ENCODE data around the gene ZNF592. TPM values are rescaled to one million over a fixed set of nuclear protein-coding genes. Genes with fewer than 3 reads are reported as not detected.

The ZNF592 gene
- total and polyA plus RNA-seq, 9 of the 15 experiments (the other 6 are each of a cell fraction or from before 2014, with no cell fraction given): 0.88 to 23.8 (median 7.4) TPM

GRCh38 chr15:84716036-84716732 lies 32.2 kb upstream of the ZNF592 start, which contains the start of gene SEC11A (continued):
- no peak for TF ChIP-seq HINFP (tag; conservative IDR thresholded peaks at IDR 0.05; ENCODE audit: low read depth)
- peak; percentile 39 for TF ChIP-seq CCNT2 (IDR thresholded peaks at IDR 0.05; ENCODE audit: borderline replicate concordance, extremely low read depth, insufficient read length, low read depth, low read length)
- no peak for TF ChIP-seq MBD1 (CRISPR knock-in tag; IDR thresholded peaks at IDR 0.05)
- no peak for TF ChIP-seq NCOA6 (IDR thresholded peaks at IDR 0.05)
- TF ChIP-seq IRF9 (tag; IDR thresholded peaks at IDR 0.05): 0 out of 2 replicates have a peak, but pooled peaks have one; percentile 44
- peak; percentile 92 for TF ChIP-seq TAF1 (IDR thresholded peaks at IDR 0.05; ENCODE audit: control insufficient read depth, extremely low read depth, insufficient read depth, low read length, severe bottlenecking)
- TF ChIP-seq CLOCK (CRISPR knock-in tag; IDR thresholded peaks at IDR 0.05; ENCODE audit: borderline replicate concordance): no peak
- TF ChIP-seq HMGN3 (IDR thresholded peaks at IDR 0.05; ENCODE audit: borderline replicate concordance, extremely low read depth, insufficient read length, low read depth, low read length): peak; percentile 66
- TF ChIP-seq ZNF239 (CRISPR knock-in tag; IDR thresholded peaks at IDR 0.05): no peak; the same call in 1 of the 2 replicates
- no peak for TF ChIP-seq ZHX1 (conservative IDR thresholded peaks at IDR 0.05; ENCODE audit: low read length)
- peak; percentile 40 to 45; a peak in 1 of 4 replicates for TF ChIP-seq NONO (IDR thresholded peaks at IDR 0.05; ENCODE audit: low read depth in 2 of 2, low read length in 1 of 2)
- TF ChIP-seq CTBP1 (IDR thresholded peaks at IDR 0.05; ENCODE audit: borderline replicate concordance): peak; percentile 98
- peak; percentile 82; the same call in 1 of the 2 replicates for TF ChIP-seq SMARCE1 (IDR thresholded peaks at IDR 0.05)
- no peak for TF ChIP-seq ZNF184 (CRISPR knock-in tag; IDR thresholded peaks at IDR 0.05)

All from K562 (cell line).